NCI-H446 treated with DMSO at 0.1 percent for 48 hours (cell line): ENCODE data around the gene POC1A.

Source experiments
- DNase-seq: peaks from one replicate; lab custom pipeline; 2025; lab: John Stamatoyannopoulos, UW

The POC1A gene

DNA sequence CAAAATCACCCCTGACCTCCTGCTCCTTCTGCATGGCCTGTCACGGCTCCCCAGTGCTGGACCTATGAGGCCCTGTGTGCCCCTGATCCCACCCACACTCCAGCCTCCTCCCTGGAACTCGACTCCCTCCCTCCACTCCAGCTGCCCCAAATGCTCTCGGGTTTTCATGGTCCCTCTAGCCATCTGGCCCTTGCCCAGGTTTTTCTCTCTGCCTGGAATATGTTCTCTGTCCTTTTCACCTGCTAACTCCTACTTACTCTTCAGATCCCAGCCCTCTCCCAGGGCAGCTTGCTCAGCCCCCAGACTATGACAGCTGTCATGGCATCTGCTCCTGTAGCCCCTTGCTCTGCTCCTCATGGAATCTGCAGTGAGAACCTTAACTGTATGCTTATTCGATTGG is 128.2 kb downstream of the POC1A start:
- DNase-seq = no peak

GRCh38 chr3:52025453-52025852 is 128.8 kb downstream of the POC1A start:
- no peak for DNase-seq
